Endothelial cell of umbilical vein (primary cell): Measurements from ENCODE around the gene LMO4. TPM values are rescaled to one million over a fixed set of nuclear protein-coding genes. Genes with fewer than 3 reads are reported as not detected.

Experiments used
- BruUV-seq: library from RNA; stranded (reverse); fragments of 400-500 nt; replicated peaks from 2 replicates; lab custom pipeline; 2021; lab: Mats Ljungman, UMichigan
- CTCF ChIA-PET: fragments of 300-600, 350-600 bp; sonication (Branson Sonifier 250); formaldehyde crosslinking; loops from one replicate; lab custom pipeline; 2021; ENCODE audit warnings: antibody characterized with exemption, inconsistent platforms; lab: Charles Lee
- POLR2A ChIA-PET: fragments of 300-600, 350-600 bp; sonication (Branson Sonifier 250); formaldehyde crosslinking; loops from one replicate; lab custom pipeline; 2021; ENCODE audit warnings: antibody characterized with exemption, inconsistent platforms; lab: Charles Lee
- DNase-seq: peaks from one replicate; pipeline ENCODE4 v3.0.0-alpha.2; 2011; ENCODE audit warnings: low read depth, low spot score
- FAIRE-seq: peaks from 2 replicates; lab custom pipeline; 2011; peaks lifted over from hg19 to GRCh38; lab: Jason Lieb, UNC
- H2AFZ ChIP-seq: 2 replicates; pipeline ENCODE4 v1.6.0; 2012; ENCODE audit warnings: low read depth, low read length, control low read depth, inconsistent platforms
- H3K27ac ChIP-seq: 2 replicates; pipeline ENCODE4 v1.5.1; 2011; ENCODE audit warnings: low read depth, mild to moderate bottlenecking, control low read depth, low read length, moderate library complexity; ENCODE audit not compliant: insufficient read depth
- H3K27me3 ChIP-seq, 2 experiments: 2 replicates each; pipeline versions ENCODE4 v1.6.0 to v1.6.1; 2011; ENCODE audit warnings: low read length in 2 of 2, mixed read lengths in 1 of 2; ENCODE audit not compliant: control insufficient read depth in 2 of 2, insufficient read depth in 2 of 2
- H3K36me3 ChIP-seq, 2 experiments: 2 replicates in 1 of 2; 3 replicates in 1 of 2; pipeline ENCODE4 v1.5.1; 2011; ENCODE audit warnings: low read length in 2 of 2, mild to moderate bottlenecking in 1 of 2, moderate library complexity in 1 of 2; ENCODE audit not compliant: control insufficient read depth in 2 of 2, insufficient read depth in 2 of 2; ENCODE audit errors: extremely low read depth in 1 of 2
- H3K4me1 ChIP-seq: 3 replicates; pipeline ENCODE4 v1.5.1; 2011; ENCODE audit warnings: mild to moderate bottlenecking, low read length; ENCODE audit not compliant: control insufficient read depth, insufficient read depth; ENCODE audit errors: extremely low read depth
- H3K4me2 ChIP-seq: 2 replicates; pipeline ENCODE4 v1.6.1; 2011; ENCODE audit warnings: low read length, control low read depth, mixed read lengths; ENCODE audit not compliant: insufficient read depth
- H3K4me3 ChIP-seq, 3 experiments: fragments of 200-600 bp in 1 of 3; sonication (generic), shearing (Covaris generic) in 1 of 3; replicated peaks in 1 of 3; 2 replicates each; pipeline ENCODE4 v1.5.1; 2011 to 2016; ENCODE audit warnings: control low read depth in 3 of 3, low read length in 3 of 3, mild to moderate bottlenecking in 2 of 3, inconsistent platforms in 1 of 3, low read depth in 1 of 3, moderate library complexity in 1 of 3; ENCODE audit not compliant: insufficient read depth in 1 of 3
- H3K79me2 ChIP-seq: 2 replicates; pipeline ENCODE4 v1.6.0; 2012; ENCODE audit warnings: low read length, inconsistent platforms; ENCODE audit not compliant: control insufficient read depth, insufficient read depth
- H3K9ac ChIP-seq: replicated peaks from 2 replicates; pipeline ENCODE3; 2011; ENCODE audit warnings: low read length, control low read depth; ENCODE audit not compliant: insufficient read depth; ENCODE audit errors: extremely low read depth
- H3K9me1 ChIP-seq: replicated peaks from 3 replicates; pipeline ENCODE4 v1.6.0; 2011; ENCODE audit warnings: mild to moderate bottlenecking, low read length; ENCODE audit not compliant: control insufficient read depth, insufficient read depth; ENCODE audit errors: extremely low read depth
- H3K9me3 ChIP-seq: replicated peaks from 2 replicates; pipeline ENCODE4 v1.5.1; 2012; ENCODE audit warnings: low read length, inconsistent platforms; ENCODE audit not compliant: control insufficient read depth, insufficient read depth
- H4K20me1 ChIP-seq: replicated peaks from 2 replicates; pipeline ENCODE3; 2011; ENCODE audit warnings: mild to moderate bottlenecking, low read length; ENCODE audit not compliant: control insufficient read depth, insufficient read depth; ENCODE audit errors: extremely low read depth
- EZH2 ChIP-seq: IDR thresholded peaks from 2 replicates; pipeline ENCODE4 v1.6.1; 2012; ENCODE audit warnings: borderline replicate concordance, low read depth, mild to moderate bottlenecking, moderate library complexity, low read length, inconsistent platforms; ENCODE audit not compliant: severe bottlenecking
- FOS ChIP-seq: IDR thresholded peaks from 2 replicates; pipeline ENCODE4 v1.6.1; 2011; ENCODE audit warnings: mild to moderate bottlenecking, low read length, moderate library complexity, borderline replicate concordance; ENCODE audit not compliant: insufficient read depth
- GATA2 ChIP-seq: IDR thresholded peaks from 2 replicates; pipeline ENCODE4 v1.7.0; 2011; ENCODE audit warnings: low read depth, mild to moderate bottlenecking, moderate library complexity, mixed read lengths, low read length; ENCODE audit not compliant: insufficient read length, insufficient read depth
- JUN ChIP-seq: IDR thresholded peaks from 2 replicates; pipeline ENCODE4 v1.6.1; 2011; ENCODE audit warnings: borderline replicate concordance, low read depth; ENCODE audit not compliant: insufficient read length, insufficient read depth
- MYC ChIP-seq: IDR thresholded peaks from one replicate; pipeline ENCODE4 v1.6.1; 2011; ENCODE audit warnings: mild to moderate bottlenecking, low read depth, low read length
- POLR2A ChIP-seq: IDR thresholded peaks from 2 replicates; pipeline ENCODE4 v1.6.1; 2012; ENCODE audit warnings: low read depth, mild to moderate bottlenecking, control low read depth, low read length
- POLR2AphosphoS5 ChIP-seq: IDR thresholded peaks from 2 replicates; pipeline ENCODE4 v1.6.1; 2012; ENCODE audit warnings: low read depth, mild to moderate bottlenecking, control low read depth, low read length, moderate library complexity; ENCODE audit not compliant: insufficient read depth
- dilution Hi-C: fragments of 300-500 bp; cut with MboI; formaldehyde crosslinking; loops from one replicate; pipeline ENCODE4 v1.15.0; 2019; ENCODE audit warnings: low sequenced_read_pairs; ENCODE audit not compliant: extremely low pct_ligation_motif_present
- intact Hi-C: fragments of 100-400 bp; cut with micrococcal nuclease; formaldehyde crosslinking; loops from one replicate; pipeline ENCODE4 v1.10.0; 2022
- polyA plus RNA-seq, 4 experiments: library from polyadenylated mRNA; depleted of rRNA in 3 of 4; stranded (reverse) in 3 of 4; unstranded in 1 of 4; fragments of >200 nt; gene quantifications; 2 replicates each; pipeline versions ENCODE4 v1.2.1 to v1.2.3, GENCODE V29; 2011 to 2012; ENCODE audit warnings: missing spikeins in 1 of 4
- total RNA-seq: library from RNA; stranded (reverse); gene quantifications from 2 replicates; pipeline ENCODE4 v1.2.3, GENCODE V29; 2021
- TF ChIP-seq, protein P1 (sequence below): IDR thresholded peaks from 2 replicates; pipeline ENCODE4 v1.6.1; 2011; ENCODE audit not compliant: insufficient read depth, insufficient read length
- TF ChIP-seq, protein P2 (sequence below), 2 donors: IDR thresholded peaks; 1 replicate in 1 of 2; 2 replicates in 1 of 2; pipeline ENCODE4 v1.5.1; 2011; ENCODE audit warnings: low read length in 2 of 2, mild to moderate bottlenecking in 2 of 2, moderate library complexity in 2 of 2, control low read depth in 1 of 2, inconsistent platforms in 1 of 2, low read depth in 1 of 2; ENCODE audit not compliant: insufficient read depth in 1 of 2; ENCODE audit errors: extremely low read depth in 1 of 2

The LMO4 gene
- total and polyA plus RNA-seq, 2 donors (not counting 3 experiments of a cell fraction or from before 2014, with no cell fraction given), result 24.8 to 36.6 TPM

DNA sequence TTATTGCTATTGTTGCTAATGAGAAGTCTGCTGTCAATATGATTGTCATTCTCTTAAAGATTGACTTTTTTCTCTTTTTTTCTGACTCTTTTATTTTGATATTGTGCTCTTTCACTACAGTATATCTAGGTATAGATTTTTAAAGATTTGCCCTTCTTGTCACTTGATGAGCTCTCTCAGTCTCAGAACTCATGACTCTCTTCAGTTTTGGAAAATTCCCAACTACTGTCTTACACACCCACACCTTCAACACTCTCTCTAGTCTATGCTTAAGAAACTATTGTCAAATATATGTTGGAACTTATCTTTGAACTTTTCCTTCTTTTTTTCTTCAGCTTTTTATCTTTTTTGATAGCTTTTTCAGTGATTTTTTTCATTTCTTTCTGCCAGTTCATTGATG is 50.6 kb downstream of the LMO4 start:
- H3K9me3 ChIP-seq, result no peaks in the 10 kb centered on the region
- intact Hi-C loops (no loop called here), dilution Hi-C loops (no loop called here)
- H3K4me1 ChIP-seq, result no peaks in the 10 kb centered on the region
- H3K9ac ChIP-seq, result no peak overlapping the region
- H3K27me3 ChIP-seq, result peaks cover 0 to 2% of the 10 kb centered on the region in 2 experiments
- CTCF ChIA-PET, result no interaction called here
- no peaks in the 10 kb centered on the region for H3K79me2 ChIP-seq
- DNase-seq, result no peak
- TF ChIP-seq POLR2AphosphoS5, result no peak
- TF ChIP-seq MYC, result no peak
- TF ChIP-seq JUN, result no peak
- TF ChIP-seq FOS, result no peak
- TF ChIP-seq EZH2, result no peak
- no peak for TF ChIP-seq GATA2
- TF ChIP-seq, protein P1, sequence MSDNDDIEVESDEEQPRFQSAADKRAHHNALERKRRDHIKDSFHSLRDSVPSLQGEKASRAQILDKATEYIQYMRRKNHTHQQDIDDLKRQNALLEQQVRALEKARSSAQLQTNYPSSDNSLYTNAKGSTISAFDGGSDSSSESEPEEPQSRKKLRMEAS, result no peak
- no peak for TF ChIP-seq POLR2A
- TF ChIP-seq, protein P2, sequence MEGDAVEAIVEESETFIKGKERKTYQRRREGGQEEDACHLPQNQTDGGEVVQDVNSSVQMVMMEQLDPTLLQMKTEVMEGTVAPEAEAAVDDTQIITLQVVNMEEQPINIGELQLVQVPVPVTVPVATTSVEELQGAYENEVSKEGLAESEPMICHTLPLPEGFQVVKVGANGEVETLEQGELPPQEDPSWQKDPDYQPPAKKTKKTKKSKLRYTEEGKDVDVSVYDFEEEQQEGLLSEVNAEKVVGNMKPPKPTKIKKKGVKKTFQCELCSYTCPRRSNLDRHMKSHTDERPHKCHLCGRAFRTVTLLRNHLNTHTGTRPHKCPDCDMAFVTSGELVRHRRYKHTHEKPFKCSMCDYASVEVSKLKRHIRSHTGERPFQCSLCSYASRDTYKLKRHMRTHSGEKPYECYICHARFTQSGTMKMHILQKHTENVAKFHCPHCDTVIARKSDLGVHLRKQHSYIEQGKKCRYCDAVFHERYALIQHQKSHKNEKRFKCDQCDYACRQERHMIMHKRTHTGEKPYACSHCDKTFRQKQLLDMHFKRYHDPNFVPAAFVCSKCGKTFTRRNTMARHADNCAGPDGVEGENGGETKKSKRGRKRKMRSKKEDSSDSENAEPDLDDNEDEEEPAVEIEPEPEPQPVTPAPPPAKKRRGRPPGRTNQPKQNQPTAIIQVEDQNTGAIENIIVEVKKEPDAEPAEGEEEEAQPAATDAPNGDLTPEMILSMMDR (IDR thresholded peaks at IDR 0.05; ENCODE audit: extremely low read depth in 1 of 2, insufficient read depth in 1 of 2, low read depth in 1 of 2, low read length in 2 of 2), result no peak
- no peak overlapping the region for H3K27ac ChIP-seq
- H3K4me2 ChIP-seq, result no peak overlapping the region
- no peaks in the 10 kb centered on the region for H3K36me3 ChIP-seq
- FAIRE-seq, result no peak
- BruUV-seq, result no TSS peak
- POLR2A ChIA-PET, result no interaction called here
- H2AFZ ChIP-seq, result no peak overlapping the region
- no peaks in the 10 kb centered on the region for H3K9me1 ChIP-seq
- no peaks in the 10 kb centered on the region for H4K20me1 ChIP-seq
- H3K4me3 ChIP-seq, result no peak overlapping the region
